ENCODE results near the gene EGFR.

The EGFR gene

GRCh38 chr7:55235801-55236200 lies 217.0 kb downstream of the EGFR start:
- H3K4me3 ChIP-seq (ENCODE audit: low read length) = no peak overlapping the region
- WGBS (ENCODE audit: insufficient coverage, insufficient read length) = no CpG with 5 or more reads among the region's 6 CpGs
- no peak overlapping the region for H3K27ac ChIP-seq (ENCODE audit: low read length)
- no peaks in the 10 kb centered on the region; the same call in 1 of the 2 replicates for H3K4me1 ChIP-seq (ENCODE audit: control insufficient read depth, insufficient read depth, low read length)
- no peaks in the 10 kb centered on the region for H3K9me3 ChIP-seq (ENCODE audit: control insufficient read depth, insufficient read depth, low read length)
- DNase-seq (ENCODE audit: low read depth, low spot score) = no peak
- H3K27me3 ChIP-seq (ENCODE audit: control insufficient read depth, insufficient read depth, low read length) = no peaks in the 10 kb centered on the region
- H3K36me3 ChIP-seq (ENCODE audit: control insufficient read depth, insufficient read depth, low read length) = no peaks in the 10 kb centered on the region; the same call in 1 of the 2 replicates

GRCh38 chr7:55236476-55236875 lies 217.7 kb downstream of the EGFR start:
- no peaks in the 10 kb centered on the region; the same call in 1 of the 2 replicates for H3K4me1 ChIP-seq (ENCODE audit: control insufficient read depth, insufficient read depth, low read length)

DNA sequence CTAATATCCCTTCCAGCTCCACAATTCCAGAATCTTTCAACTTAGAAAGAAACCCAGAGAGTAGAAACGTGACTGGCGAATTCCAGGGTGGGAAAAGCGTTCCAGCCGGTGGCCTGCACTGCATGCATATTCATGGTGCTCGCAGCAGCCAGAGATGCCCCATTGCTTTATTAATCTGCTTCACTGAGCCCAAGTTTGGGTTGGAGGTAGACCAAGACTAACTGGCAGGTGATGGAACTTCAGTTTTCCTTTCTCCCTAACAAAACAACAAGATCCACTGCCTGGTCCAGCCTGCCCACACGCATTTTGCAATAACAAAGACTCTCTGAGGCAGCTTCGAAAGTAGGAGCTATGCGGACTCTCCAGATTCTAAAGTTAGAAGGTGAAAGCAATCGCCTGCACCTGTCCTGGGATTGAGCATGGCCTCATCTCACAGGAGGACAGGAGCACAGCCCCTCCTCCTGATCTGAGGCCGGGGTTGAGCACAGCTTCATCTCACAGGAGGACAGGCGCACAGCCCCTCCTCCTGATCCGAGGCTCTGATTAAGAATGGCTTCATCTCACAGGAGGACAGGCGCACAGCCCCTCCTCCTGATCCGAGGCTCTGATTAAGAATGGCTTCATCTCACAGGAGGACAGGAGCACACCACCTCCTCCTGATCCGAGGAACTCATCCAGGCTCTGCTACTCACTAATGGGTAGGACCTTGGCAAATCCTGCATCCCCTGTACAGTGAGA lies 218.5 kb downstream of the EGFR start:
- DNase-seq (ENCODE audit: low read depth, low spot score) = no peak
- no peak overlapping the region for H3K27ac ChIP-seq (ENCODE audit: low read length)
- H3K9me3 ChIP-seq (ENCODE audit: control insufficient read depth, insufficient read depth, low read length) = no peaks in the 10 kb centered on the region
- H3K36me3 ChIP-seq (ENCODE audit: control insufficient read depth, insufficient read depth, low read length) = no peaks in the 10 kb centered on the region; the same call in 1 of the 2 replicates
- WGBS (ENCODE audit: insufficient coverage, insufficient read length) = no CpG with 5 or more reads among the region's 15 CpGs
- H3K4me3 ChIP-seq (ENCODE audit: low read length) = no peak overlapping the region
- H3K4me1 ChIP-seq (ENCODE audit: control insufficient read depth, insufficient read depth, low read length) = no peaks in the 10 kb centered on the region; the same call in 1 of the 2 replicates
- no peaks in the 10 kb centered on the region for H3K27me3 ChIP-seq (ENCODE audit: control insufficient read depth, insufficient read depth, low read length)

More at GRCh38 chr7:55236476-55236875, 217.7 kb downstream of the EGFR start:
- Histone ChIP-seq H3K27me3 (ENCODE audit: control insufficient read depth, insufficient read depth, low read length) (no peaks in the 10 kb centered on the region), H3K9me3 (ENCODE audit: control insufficient read depth, insufficient read depth, low read length) (no peaks in the 10 kb centered on the region), H3K4me3 (ENCODE audit: low read length) (no peak overlapping the region), H3K27ac (ENCODE audit: low read length) (no peak overlapping the region), H3K36me3 (ENCODE audit: control insufficient read depth, insufficient read depth, low read length) (no peaks in the 10 kb centered on the region; the same call in 1 of the 2 replicates)
- no peak for DNase-seq (ENCODE audit: low read depth, low spot score)
- WGBS (ENCODE audit: insufficient coverage, insufficient read length) = no CpG with 5 or more reads among the region's 8 CpGs

- no peak overlapping the region for H3K27ac ChIP-seq (ENCODE audit: low read length)
- no CpG with 5 or more reads among the region's 3 CpGs for WGBS (ENCODE audit: insufficient coverage, insufficient read length)
- H3K4me3 ChIP-seq (ENCODE audit: low read length) = no peak overlapping the region
- DNase-seq (ENCODE audit: low read depth, low spot score) = no peak
- H3K4me1 ChIP-seq (ENCODE audit: control insufficient read depth, insufficient read depth, low read length) = no peaks in the 10 kb centered on the region; the same call in 1 of the 2 replicates
- no peaks in the 10 kb centered on the region for H3K9me3 ChIP-seq (ENCODE audit: control insufficient read depth, insufficient read depth, low read length)
- no peaks in the 10 kb centered on the region for H3K36me3 ChIP-seq (ENCODE audit: control insufficient read depth, insufficient read depth, low read length)
- H3K27me3 ChIP-seq (ENCODE audit: control insufficient read depth, insufficient read depth, low read length) = no peaks in the 10 kb centered on the region
These were observed 220.6 kb downstream of the EGFR start for GRCh38 chr7:55239406-55239805.

DNA sequence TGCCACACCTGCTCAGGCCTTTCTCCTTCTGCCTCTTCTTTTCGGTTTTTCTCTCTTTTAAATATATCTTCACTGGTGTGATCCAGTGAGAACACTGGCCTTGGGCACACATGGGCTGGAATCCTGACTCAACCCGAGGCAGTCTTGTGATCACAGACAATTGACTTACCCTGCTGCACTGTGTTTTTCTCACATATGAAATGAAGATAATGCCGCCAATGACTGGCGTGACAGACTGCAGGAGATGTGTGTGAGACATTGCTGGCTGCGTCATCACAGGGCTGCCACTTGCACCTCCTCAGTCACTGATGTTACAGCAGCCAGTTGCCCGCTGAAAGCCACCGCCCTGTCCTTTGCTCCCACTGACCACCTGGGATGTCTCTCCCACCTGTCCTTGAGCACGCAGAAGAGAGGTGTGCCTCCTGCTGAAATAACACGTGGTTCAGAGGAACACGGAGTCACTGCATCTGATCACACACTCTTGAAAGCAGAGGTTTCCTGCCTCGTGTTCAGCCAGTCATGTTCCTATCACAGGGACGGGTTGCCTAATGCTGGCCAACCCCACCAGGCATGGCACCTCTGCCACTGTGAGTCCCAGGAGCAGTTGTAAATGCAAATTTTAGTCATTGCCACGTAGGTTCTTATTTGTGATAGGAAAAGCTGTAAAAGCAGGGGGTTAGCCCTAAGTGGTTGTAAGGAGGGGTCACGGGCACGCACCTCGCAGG lies 221.8 kb downstream of the EGFR start:
- H3K9me3 ChIP-seq (ENCODE audit: control insufficient read depth, insufficient read depth, low read length) = no peaks in the 10 kb centered on the region
- no peaks in the 10 kb centered on the region for H3K36me3 ChIP-seq (ENCODE audit: control insufficient read depth, insufficient read depth, low read length)
- no peaks in the 10 kb centered on the region for H3K4me1 ChIP-seq (ENCODE audit: control insufficient read depth, insufficient read depth, low read length)
- no peak overlapping the region for H3K4me3 ChIP-seq (ENCODE audit: low read length)
- WGBS (ENCODE audit: insufficient coverage, insufficient read length) = no CpG with 5 or more reads among the region's 16 CpGs
- H3K27me3 ChIP-seq (ENCODE audit: control insufficient read depth, insufficient read depth, low read length) = no peaks in the 10 kb centered on the region
- H3K27ac ChIP-seq (ENCODE audit: low read length) = no peak overlapping the region
- no peak for DNase-seq (ENCODE audit: low read depth, low spot score)

GRCh38 chr7:55241958-55242357 lies 223.1 kb downstream of the EGFR start:
- no peak for DNase-seq (ENCODE audit: low read depth, low spot score)
- no peak overlapping the region for H3K27ac ChIP-seq (ENCODE audit: low read length)
- H3K9me3 ChIP-seq (ENCODE audit: control insufficient read depth, insufficient read depth, low read length) = no peaks in the 10 kb centered on the region
- H3K36me3 ChIP-seq (ENCODE audit: control insufficient read depth, insufficient read depth, low read length) = no peaks in the 10 kb centered on the region
- H3K27me3 ChIP-seq (ENCODE audit: control insufficient read depth, insufficient read depth, low read length) = no peaks in the 10 kb centered on the region
- H3K4me3 ChIP-seq (ENCODE audit: low read length) = no peak overlapping the region
- WGBS (ENCODE audit: insufficient coverage, insufficient read length) = no CpG with 5 or more reads among the region's 6 CpGs
- H3K4me1 ChIP-seq (ENCODE audit: control insufficient read depth, insufficient read depth, low read length) = no peaks in the 10 kb centered on the region

DNA sequence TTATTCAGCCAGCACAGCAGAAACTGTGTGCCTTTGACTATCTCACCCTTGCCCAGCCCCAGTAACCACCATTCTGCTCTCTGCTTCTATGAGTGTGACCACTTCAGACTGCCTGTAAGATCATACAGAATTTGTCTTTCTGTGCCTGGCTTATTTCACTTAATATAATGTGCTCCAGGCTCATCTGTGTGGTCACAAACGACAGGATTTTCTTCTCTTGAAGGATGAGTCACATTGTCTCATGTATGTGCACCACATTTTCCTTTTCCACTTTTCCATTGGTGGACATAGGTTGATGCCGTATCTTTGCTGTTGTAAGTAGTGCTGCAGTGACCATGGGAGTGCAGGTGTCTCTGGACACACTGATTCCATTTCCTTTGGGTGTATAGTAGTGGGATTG lies 223.8 kb downstream of the EGFR start:
- H3K36me3 ChIP-seq (ENCODE audit: control insufficient read depth, insufficient read depth, low read length) = no peaks in the 10 kb centered on the region
- no peaks in the 10 kb centered on the region for H3K4me1 ChIP-seq (ENCODE audit: control insufficient read depth, insufficient read depth, low read length)
- no peaks in the 10 kb centered on the region for H3K9me3 ChIP-seq (ENCODE audit: control insufficient read depth, insufficient read depth, low read length)
- H3K27ac ChIP-seq (ENCODE audit: low read length) = no peak overlapping the region
- no CpG with 5 or more reads among the region's 2 CpGs for WGBS (ENCODE audit: insufficient coverage, insufficient read length)
- no peak for DNase-seq (ENCODE audit: low read depth, low spot score)
- no peak overlapping the region for H3K4me3 ChIP-seq (ENCODE audit: low read length)
- no peaks in the 10 kb centered on the region for H3K27me3 ChIP-seq (ENCODE audit: control insufficient read depth, insufficient read depth, low read length)

GRCh38 chr7:55244006-55244745 lies 225.4 kb downstream of the EGFR start:
- Histone ChIP-seq H3K36me3 (ENCODE audit: control insufficient read depth, insufficient read depth, low read length) (no peaks in the 10 kb centered on the region), H3K27ac (ENCODE audit: low read length) (no peak overlapping the region), H3K4me3 (ENCODE audit: low read length) (no peak overlapping the region), H3K27me3 (ENCODE audit: control insufficient read depth, insufficient read depth, low read length) (no peaks in the 10 kb centered on the region), H3K4me1 (ENCODE audit: control insufficient read depth, insufficient read depth, low read length) (no peaks in the 10 kb centered on the region), H3K9me3 (ENCODE audit: control insufficient read depth, insufficient read depth, low read length) (no peaks in the 10 kb centered on the region)
- no CpG with 5 or more reads among the region's 13 CpGs for WGBS (ENCODE audit: insufficient coverage, insufficient read length)
- no peak for DNase-seq (ENCODE audit: low read depth, low spot score)

GRCh38 chr7:55245271-55245723 lies 226.5 kb downstream of the EGFR start:
- H3K36me3 ChIP-seq (ENCODE audit: control insufficient read depth, insufficient read depth, low read length) = no peaks in the 10 kb centered on the region
- H3K27ac ChIP-seq (ENCODE audit: low read length) = no peak overlapping the region
- H3K4me1 ChIP-seq (ENCODE audit: control insufficient read depth, insufficient read depth, low read length) = no peaks in the 10 kb centered on the region
- no peaks in the 10 kb centered on the region for H3K9me3 ChIP-seq (ENCODE audit: control insufficient read depth, insufficient read depth, low read length)
- H3K4me3 ChIP-seq (ENCODE audit: low read length) = no peak overlapping the region
- H3K27me3 ChIP-seq (ENCODE audit: control insufficient read depth, insufficient read depth, low read length) = no peaks in the 10 kb centered on the region
- no CpG with 5 or more reads among the region's 11 CpGs for WGBS (ENCODE audit: insufficient coverage, insufficient read length)
- no peak for DNase-seq (ENCODE audit: low read depth, low spot score)

DNA sequence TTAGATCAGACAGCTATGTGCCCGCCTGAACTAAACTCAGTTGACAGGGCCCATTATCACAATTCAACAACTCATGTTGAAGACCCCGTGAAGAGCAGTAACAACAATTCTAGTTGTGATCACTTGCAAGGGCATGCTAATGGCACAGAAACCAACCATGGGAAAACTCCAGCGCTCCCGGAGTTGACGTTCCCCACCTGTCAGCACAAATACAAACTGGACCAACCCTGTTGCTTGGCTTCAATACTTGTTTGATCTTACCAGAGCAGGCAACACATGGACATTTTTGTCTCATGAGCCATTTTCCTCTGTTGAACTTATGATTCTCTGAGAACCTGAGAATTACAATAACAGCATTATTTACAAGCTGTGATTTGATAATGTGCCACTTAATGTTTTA lies 227.4 kb downstream of the EGFR start:
- Histone ChIP-seq H3K4me3 (ENCODE audit: low read length) (no peak overlapping the region), H3K4me1 (ENCODE audit: control insufficient read depth, insufficient read depth, low read length) (no peaks in the 10 kb centered on the region), H3K27ac (ENCODE audit: low read length) (no peak overlapping the region), H3K9me3 (ENCODE audit: control insufficient read depth, insufficient read depth, low read length) (no peaks in the 10 kb centered on the region), H3K27me3 (ENCODE audit: control insufficient read depth, insufficient read depth, low read length) (no peaks in the 10 kb centered on the region), H3K36me3 (ENCODE audit: control insufficient read depth, insufficient read depth, low read length) (no peaks in the 10 kb centered on the region)
- WGBS (ENCODE audit: insufficient coverage, insufficient read length) = no CpG with 5 or more reads among the region's 5 CpGs
- DNase-seq (ENCODE audit: low read depth, low spot score) = no peak
